HG03469 (cell line): ENCODE measurements around the gene NAALADL2.
A peak's percentile ranks its signal among the peaks of the same experiment; 100 is the strongest.
"Not testable (repeated sequence)": the region's sequence is repeated elsewhere in the genome, so short reads cannot be mapped to it uniquely, and the experiment has no call there.

Experiments
- ATAC-seq: cut with Tn5 transposase; IDR thresholded peaks from one replicate; pipeline ENCODE4 v1.9.1; 2021; ENCODE audit warnings: mild to moderate bottlenecking, moderate library complexity, moderate number of reproducible peaks; ENCODE audit not compliant: unreplicated experiment

NAALADL2 gene

GRCh38 chr3:175248832-175249231 is 389.7 kb downstream of the NAALADL2 start:
- no peak for ATAC-seq

GRCh38 chr3:175255698-175256097 is 396.6 kb downstream of the NAALADL2 start:
- no peak for ATAC-seq

- ATAC-seq, result no peak
These were observed 398.0 kb downstream of the NAALADL2 start for GRCh38 chr3:175257123-175257522.

GRCh38 chr3:175258763-175259162 is 399.6 kb downstream of the NAALADL2 start:
- ATAC-seq, result no peak

GRCh38 chr3:175260145-175260794 is 401.1 kb downstream of the NAALADL2 start:
- no peak for ATAC-seq

GRCh38 chr3:175266478-175266877 is 407.3 kb downstream of the NAALADL2 start:
- no peak for ATAC-seq

GRCh38 chr3:175267121-175267531 is 408.0 kb downstream of the NAALADL2 start:
- no peak for ATAC-seq

- ATAC-seq, result no peak
These were observed 408.4 kb downstream of the NAALADL2 start for GRCh38 chr3:175267561-175267960.

- no peak for ATAC-seq
These were observed 410.3 kb downstream of the NAALADL2 start for GRCh38 chr3:175269394-175269793.

GRCh38 chr3:175270198-175270837 is 411.2 kb downstream of the NAALADL2 start:
- ATAC-seq, result no peak

- ATAC-seq, result no peak
These were observed 411.7 kb downstream of the NAALADL2 start for GRCh38 chr3:175270866-175271265.

- not testable (repeated sequence) for ATAC-seq
These were observed 412.3 kb downstream of the NAALADL2 start for GRCh38 chr3:175271465-175271864.

- ATAC-seq, result no peak
These were observed 413.3 kb downstream of the NAALADL2 start for GRCh38 chr3:175272392-175272791.

GRCh38 chr3:175273573-175273972 is 414.4 kb downstream of the NAALADL2 start:
- no peak for ATAC-seq

GRCh38 chr3:175274056-175274455 is 414.9 kb downstream of the NAALADL2 start:
- no peak for ATAC-seq

- no peak for ATAC-seq
These were observed 415.5 kb downstream of the NAALADL2 start for GRCh38 chr3:175274474-175275218.

- ATAC-seq, result no peak
These were observed 419.5 kb downstream of the NAALADL2 start for GRCh38 chr3:175278680-175279079.

- no peak for ATAC-seq
These were observed 420.3 kb downstream of the NAALADL2 start for GRCh38 chr3:175279457-175279856.

GRCh38 chr3:175279911-175280310 is 420.8 kb downstream of the NAALADL2 start:
- ATAC-seq, result no peak

GRCh38 chr3:175287361-175287963 is 428.3 kb downstream of the NAALADL2 start:
- ATAC-seq, result peak; percentile 89

- no peak for ATAC-seq
These were observed 429.5 kb downstream of the NAALADL2 start for GRCh38 chr3:175288621-175289020.
